ENCODE data around the gene NPHS1.
A peak's percentile ranks its signal among the peaks of the same experiment; 100 is the strongest.

NPHS1 gene

DNA sequence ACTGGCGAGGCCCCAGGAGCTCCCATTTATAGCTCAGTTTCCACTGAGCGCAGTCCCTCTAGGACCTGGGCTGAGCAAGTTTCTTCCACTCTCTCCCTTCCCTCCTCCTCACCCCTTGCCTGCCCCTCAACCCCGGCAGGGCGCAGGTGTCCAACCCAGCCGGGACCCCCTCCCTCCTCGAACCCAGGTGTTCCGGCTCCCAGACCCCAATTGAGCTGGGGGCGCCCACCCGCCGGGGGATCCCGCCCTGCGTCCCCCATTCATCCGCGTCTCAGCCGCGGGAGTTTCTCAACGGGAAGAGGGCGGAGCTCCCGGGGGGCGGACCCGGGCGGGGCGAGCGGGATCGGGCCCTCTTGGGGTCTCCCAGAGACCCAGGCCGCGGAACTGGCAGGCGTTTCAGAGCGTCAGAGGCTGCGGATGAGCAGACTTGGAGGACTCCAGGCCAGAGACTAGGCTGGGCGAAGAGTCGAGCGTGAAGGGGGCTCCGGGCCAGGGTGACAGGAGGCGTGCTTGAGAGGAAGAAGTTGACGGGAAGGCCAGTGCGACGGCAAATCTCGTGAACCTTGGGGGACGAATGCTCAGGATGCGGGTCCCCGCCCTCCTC lies 4.3 kb upstream of the NPHS1 start, which contains the start of gene KIRREL2:
KIRREL2 (plus strand) TSS at position 366 of the 604 bp plus-strand sequence; CDS start at position 575, 209 bp downstream.
- no peak for TF ChIP-seq CTCF (IDR thresholded peaks at IDR 0.05; ENCODE audit: low read depth, low read length)
- H3K4me3 ChIP-seq (ENCODE audit: low read depth, low read length): peak within 1 kb of the TSS; percentile 46

DNA sequence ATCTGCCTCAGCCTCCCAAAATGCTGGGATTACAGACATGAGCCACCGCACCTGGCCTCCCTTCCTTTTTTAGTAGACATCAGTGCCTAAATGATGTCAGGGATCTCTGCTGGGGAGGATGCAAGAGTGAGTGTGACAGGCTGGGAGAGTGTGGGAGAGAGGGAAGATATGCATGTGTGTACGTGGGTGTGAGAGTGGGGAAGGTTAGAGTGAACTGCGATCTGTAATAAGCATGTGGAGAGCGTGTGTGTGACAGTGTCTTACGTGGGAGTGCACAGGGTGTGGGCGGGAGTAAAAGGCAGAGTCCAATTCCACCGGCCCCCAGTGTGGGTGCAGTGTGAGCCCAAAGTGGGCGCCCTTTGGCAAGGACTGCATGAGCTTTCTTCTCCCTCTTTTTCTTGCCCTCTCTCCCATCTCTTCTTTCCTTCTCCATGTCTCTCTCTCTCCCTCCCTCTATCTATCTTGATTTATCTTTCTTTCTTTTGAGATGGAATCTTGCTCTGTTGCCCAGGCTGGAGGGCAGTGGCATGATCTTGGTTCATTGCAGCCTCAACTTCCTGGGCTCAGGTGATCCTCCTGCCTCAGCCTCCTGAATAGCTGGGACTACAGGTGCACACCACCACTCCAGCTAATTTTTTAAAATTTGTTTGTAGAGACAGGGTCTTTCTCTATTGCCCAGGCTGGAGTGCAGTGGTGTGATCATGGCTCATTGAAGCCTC lies 893 bp upstream of the NPHS1 start:
- TF ChIP-seq CTCF (IDR thresholded peaks at IDR 0.05; ENCODE audit: low read depth, low read length): no peak
- no peak overlapping the region for H3K4me3 ChIP-seq (ENCODE audit: low read depth, low read length)

DNA sequence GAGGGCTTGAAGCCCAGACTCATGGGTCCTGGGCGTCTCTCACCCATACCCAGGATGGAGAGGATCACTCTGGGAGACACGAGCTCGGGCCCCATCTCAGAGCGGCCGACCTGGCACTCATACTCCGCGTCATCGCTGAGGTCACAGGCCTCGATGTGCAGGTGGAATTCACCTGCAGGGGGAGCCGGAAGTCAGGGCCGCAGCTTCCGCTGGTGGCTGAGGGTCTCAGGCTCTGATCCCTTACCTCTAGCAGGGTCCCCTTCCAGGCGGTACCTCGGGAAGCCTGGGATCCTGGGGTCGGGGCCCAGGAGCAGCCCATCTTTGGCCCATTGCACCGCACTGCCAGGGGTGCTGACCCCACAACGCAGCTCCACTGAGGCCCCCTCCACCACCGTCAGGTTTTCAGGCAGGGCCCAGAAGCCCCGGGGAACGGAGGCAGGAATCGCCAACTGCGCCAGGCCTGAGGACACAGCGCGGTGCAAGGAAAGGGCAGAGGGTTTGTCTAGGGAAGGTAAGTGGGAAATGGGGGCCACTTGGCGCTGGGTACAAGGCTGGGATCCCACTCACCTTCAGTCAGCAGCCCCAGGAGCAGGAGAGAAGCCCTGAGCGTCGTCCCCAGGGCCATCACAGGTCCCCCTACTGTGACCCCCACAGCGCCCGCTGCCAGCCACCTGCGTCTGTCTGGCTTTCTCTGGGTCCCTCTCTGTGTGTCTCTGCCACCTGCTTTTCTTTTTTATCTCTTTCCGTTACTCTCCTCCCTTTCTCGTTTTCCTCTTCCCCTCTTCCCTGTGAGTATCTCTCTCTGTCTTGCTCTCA lies 883 bp downstream of the NPHS1 start:
- TF ChIP-seq CTCF (IDR thresholded peaks at IDR 0.05; ENCODE audit: low read depth, low read length): no peak
- no peak overlapping the region for H3K4me3 ChIP-seq (ENCODE audit: low read depth, low read length)

- no peak overlapping the region for H3K4me3 ChIP-seq (ENCODE audit: low read depth, low read length)
- no peak for TF ChIP-seq CTCF (IDR thresholded peaks at IDR 0.05; ENCODE audit: low read depth, low read length)
Observed at GRCh38 chr19:35848919-35849505, 3.3 kb downstream of the NPHS1 start.

- no peak overlapping the region for H3K4me3 ChIP-seq (ENCODE audit: low read depth, low read length)
- no peak for TF ChIP-seq CTCF (IDR thresholded peaks at IDR 0.05; ENCODE audit: low read depth, low read length)
Observed at GRCh38 chr19:35848486-35848885, 3.8 kb downstream of the NPHS1 start.

GRCh38 chr19:35847911-35848310 lies 4.4 kb downstream of the NPHS1 start:
- no peak overlapping the region for H3K4me3 ChIP-seq (ENCODE audit: low read depth, low read length)
- no peak for TF ChIP-seq CTCF (IDR thresholded peaks at IDR 0.05; ENCODE audit: low read depth, low read length)
